Activated CD8-positive, alpha-beta memory T cell treated with anti-CD3 and anti-CD28 coated beads, Interleukin-2, amount 50 U/mL, for 48 hours (primary cell): ENCODE measurements around the gene FOXA1.

Source experiments
- DNase-seq: peaks from one replicate; pipeline ENCODE4 v3.0.0-alpha.2; 2020

The FOXA1 gene

DNA sequence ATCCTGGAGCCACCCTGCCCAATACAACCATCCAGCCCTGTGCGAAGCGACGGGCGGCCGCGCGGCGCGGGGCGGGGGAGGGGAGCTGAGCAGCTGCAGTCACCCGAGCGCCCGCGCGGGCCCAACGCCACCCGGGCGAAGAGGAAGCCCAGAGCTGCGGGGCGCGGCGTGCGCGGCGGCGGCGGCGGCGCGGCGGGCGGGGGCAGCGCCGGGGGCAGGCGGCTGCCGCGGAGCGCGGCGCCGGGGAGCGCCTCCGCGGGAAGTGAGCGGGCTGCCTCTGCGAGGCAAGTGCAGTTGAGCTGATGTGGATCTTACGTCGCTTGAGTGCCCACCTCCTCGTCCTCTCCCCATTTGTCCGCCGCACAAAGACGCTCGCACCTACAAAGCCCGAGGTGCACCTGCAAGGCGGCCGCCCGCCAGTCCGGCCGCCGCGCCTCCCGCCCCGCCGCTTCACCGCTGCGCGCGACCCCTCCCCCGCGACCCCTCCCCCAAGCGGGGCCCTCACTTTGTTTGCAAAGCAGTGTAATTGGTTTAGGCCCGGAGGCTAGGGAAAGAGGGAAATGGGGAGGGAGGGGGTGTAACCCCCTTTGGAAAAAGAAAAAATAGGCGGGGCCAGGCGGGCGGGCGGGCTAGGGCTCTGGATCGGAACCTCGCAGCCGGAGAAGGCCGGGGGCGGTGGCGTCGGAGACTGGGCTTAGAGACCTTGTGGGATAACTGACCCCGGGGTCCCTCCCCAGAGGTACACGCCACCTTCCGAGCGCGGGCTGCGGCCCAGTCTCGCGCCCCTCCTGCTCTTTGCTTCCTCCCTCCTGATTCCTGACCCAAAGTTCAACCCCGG lies at the start of gene FOXA1, which contains the start of gene TTC6:
TSS of gene FOXA1 (minus strand) at position 279 of the 838 bp plus-strand sequence. CDS start at position 2, 277 bp downstream.
TSS of gene TTC6 (plus strand) at position 659 of the 838 bp plus-strand sequence. CDS start 26,436 bp downstream, outside the sequence.
- DNase-seq = peak; percentile 51

- DNase-seq = no peak
Measured at GRCh38 chr14:37643701-37644100, 48.7 kb upstream of the FOXA1 start.

- no peak for DNase-seq
Measured at GRCh38 chr14:37642125-37642524, 47.1 kb upstream of the FOXA1 start.

GRCh38 chr14:37641117-37641516 lies 46.1 kb upstream of the FOXA1 start:
- DNase-seq = no peak

GRCh38 chr14:37638599-37638998 lies 43.5 kb upstream of the FOXA1 start:
- no peak for DNase-seq

- DNase-seq = no peak
Measured at GRCh38 chr14:37637341-37637740, 42.3 kb upstream of the FOXA1 start.

DNA sequence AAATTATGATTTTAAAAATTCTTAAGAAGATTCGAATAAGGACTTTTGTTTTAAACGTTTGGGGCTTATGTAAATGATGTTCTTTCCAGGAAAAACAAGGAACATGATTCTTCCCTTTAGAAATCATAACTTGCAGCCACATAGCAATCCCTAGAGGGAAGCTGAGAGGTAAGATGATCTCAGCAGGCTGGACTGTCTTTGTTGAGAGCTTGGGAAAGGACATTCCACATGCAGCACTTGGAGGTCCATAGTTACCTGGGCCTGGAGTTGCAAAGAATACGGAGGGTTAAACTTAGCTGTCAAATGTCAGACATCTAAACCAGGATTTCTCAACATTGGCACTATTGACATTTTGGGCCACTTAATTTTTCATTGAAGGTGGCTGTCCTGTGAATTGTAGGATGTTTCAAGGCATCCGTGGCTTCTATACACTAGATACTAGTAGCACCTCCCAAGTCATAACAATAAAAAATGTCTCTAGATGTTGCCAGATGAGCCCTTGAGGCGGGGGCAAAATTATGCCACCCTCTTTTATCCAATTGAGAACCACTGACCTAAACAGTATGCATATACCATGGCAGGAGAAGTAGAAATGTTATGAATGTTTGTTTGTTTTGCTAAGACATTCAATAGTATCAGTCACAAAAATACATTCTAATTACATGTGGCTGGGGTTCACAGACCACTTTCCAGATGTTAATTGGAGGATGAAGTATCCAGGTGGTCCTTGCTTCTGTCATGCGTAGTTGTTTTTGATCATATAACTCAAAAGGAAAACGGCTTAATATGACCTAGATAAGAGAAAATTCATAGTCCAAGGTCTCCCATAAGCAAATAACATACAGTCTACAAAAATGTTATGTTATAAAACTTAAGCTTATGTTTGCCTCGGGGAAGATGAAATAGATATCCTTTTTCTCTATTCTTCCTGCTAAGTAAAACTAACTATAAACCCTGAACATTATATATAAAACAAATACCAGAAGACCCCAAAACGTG lies 30.8 kb upstream of the FOXA1 start:
- no peak for DNase-seq

DNA sequence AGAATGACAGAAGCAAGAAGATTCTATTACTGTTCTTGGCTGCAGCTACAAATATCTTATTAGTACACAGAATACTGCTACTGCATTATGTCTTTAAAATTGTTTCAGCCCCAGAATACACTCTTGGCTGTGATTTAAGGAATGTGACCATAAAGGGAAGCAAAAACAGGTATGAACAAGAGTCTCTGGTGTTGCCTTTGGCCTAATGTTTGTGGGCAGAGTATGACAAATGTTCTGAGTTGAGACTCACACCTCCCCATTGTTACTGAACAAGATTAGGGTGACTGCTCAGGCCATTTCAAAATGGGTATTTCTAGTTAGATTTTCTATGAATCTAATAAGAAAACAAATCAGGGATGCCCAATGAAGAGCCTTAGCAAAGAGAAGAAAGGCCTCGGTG lies 28.9 kb upstream of the FOXA1 start:
- no peak for DNase-seq

DNA sequence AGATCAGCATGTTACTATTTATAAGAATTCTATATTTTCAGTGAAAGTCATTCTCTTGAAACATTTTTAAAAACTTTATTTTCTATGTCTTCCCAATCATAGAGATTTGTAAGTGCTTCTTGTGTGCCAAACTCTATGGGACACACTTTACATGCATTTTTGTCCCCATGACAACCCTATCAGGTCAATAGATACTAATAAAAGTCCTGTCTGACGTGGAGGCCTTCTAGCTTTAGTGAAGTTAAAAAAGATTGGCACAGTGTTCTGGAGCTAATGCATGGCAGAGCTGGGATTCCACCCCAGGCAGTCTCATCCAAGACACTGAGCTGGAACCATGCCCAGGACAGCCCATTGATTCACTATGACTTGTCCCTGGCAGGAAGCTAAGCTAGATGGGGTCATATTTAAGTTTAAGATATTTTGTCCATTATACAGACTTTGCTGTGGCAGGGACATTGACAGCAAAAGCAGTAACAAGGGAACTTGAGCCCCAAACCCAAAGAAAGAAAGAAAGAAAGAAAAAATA lies 28.4 kb upstream of the FOXA1 start:
- DNase-seq = no peak

GRCh38 chr14:37622231-37622923 lies 27.3 kb upstream of the FOXA1 start:
- no peak for DNase-seq

DNA sequence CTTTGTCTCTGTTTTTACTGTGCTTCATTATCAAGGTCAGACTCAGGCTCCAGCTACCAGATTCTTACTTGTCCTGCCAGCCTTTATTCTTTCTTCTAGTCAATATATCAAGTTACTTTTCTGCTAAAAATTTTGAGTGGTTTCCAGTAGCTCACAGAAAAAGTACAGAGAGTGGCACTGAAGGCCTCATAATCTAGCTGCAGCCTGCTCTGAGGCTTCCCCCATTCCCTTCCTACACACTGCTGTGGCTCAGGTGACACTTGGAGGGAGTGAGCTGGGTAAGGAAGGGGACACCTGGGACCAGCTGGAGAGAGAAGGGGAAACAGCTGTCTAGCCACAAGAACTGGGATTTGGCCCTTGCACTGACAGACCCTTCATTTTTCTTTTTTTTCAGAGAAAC lies 25.8 kb upstream of the FOXA1 start:
- DNase-seq = no peak

- DNase-seq = no peak
Measured at GRCh38 chr14:37618498-37619028, 23.5 kb upstream of the FOXA1 start.

DNA sequence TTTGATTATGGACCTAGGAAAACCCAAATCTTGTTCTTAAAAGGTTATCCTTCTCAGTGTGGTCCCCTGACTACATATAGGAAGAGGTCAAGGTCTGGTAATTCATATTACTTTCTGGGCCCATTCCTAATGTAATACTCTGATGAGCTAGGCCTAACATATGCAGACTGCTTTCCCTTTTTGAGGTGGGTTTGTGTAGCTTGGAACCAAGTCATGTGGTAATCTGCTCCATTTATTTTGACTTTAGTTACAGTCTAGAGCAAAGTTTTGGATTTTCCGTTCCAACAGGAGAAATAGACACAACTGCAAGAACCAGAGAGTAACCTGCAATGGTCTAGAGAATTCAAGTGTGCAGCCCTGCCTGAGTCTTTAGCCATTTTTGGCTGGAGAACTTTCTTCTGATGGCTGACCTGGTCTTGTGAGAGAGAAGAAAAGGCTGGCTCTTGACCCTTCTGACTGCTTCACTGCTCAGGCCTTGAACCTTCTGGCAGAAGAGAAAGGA lies 22.9 kb upstream of the FOXA1 start:
- no peak for DNase-seq

- no peak for DNase-seq
Measured at GRCh38 chr14:37616853-37617252, 21.8 kb upstream of the FOXA1 start.

- DNase-seq = no peak
Measured at GRCh38 chr14:37615582-37616289, 20.7 kb upstream of the FOXA1 start.

- no peak for DNase-seq
Measured at GRCh38 chr14:37610945-37611523, 16.0 kb upstream of the FOXA1 start.

GRCh38 chr14:37608649-37609048 lies 13.6 kb upstream of the FOXA1 start:
- no peak for DNase-seq

- DNase-seq = no peak
Measured at GRCh38 chr14:37606678-37607077, 11.6 kb upstream of the FOXA1 start.

DNA sequence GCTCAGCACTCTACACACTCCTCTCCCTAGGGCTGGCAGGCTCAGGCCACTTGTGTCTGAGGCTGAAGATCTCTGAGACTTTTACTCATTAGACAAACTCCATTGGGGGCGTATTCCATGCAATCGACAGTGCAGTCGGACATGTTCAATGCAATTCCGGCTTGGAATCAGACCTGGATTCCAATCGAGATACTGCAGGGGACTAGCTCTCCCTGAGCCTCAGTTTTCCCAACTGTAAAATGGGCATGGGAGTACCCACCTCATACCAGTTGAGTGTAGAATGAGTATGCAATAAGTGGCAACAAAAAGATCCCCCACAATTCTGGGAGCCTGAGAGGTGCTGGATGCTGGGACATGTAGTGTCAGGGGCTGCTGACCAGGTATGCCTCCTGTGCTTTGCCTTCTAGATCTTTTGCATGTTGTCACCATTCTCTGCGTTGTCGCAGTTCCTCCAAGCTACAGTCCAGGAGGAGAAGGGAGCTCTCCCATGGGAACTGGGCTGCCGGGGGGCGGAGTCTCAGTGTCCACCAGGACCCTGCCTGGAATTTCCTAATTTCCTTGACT lies 8.7 kb upstream of the FOXA1 start:
- DNase-seq = no peak

- no peak for DNase-seq
Measured at GRCh38 chr14:37602605-37603453, 7.8 kb upstream of the FOXA1 start.
